Spleen (tissue), 11 donors: ENCODE measurements around the gene FBXL13. TPM values are rescaled to one million over a fixed set of nuclear protein-coding genes. Genes with fewer than 3 reads are reported as not detected.
A peak's percentile ranks its signal among the peaks of the same experiment; 100 is the strongest.
"Not testable (repeated sequence)": the region's sequence is repeated elsewhere in the genome, so short reads cannot be mapped to it uniquely, and the experiment has no call there.

Source experiments
- DNase-seq: peaks from one replicate; pipeline ENCODE4 v3.0.0-alpha.2; 2020
- H3K27ac ChIP-seq, 8 donors: fragments of 200-600 bp; sonication (generic) in 7 of 8; 1 replicate in 4 of 8; 2 replicates in 4 of 8; pipeline versions ENCODE4 v1.5.0 to v1.8.0; 2016 to 2021; ENCODE audit warnings: inconsistent platforms in 4 of 8, mild to moderate bottlenecking in 4 of 8, moderate library complexity in 1 of 8
- H3K27me3 ChIP-seq, 7 donors: fragments of 200-600 bp; sonication (generic) in 6 of 7; replicated peaks in 1 of 7; 1 replicate in 4 of 7; 2 replicates in 3 of 7; pipeline versions ENCODE4 v1.5.0 to v1.8.0; 2016 to 2021; ENCODE audit warnings: inconsistent platforms in 3 of 7, mild to moderate bottlenecking in 1 of 7
- H3K36me3 ChIP-seq, 6 donors: fragments of 200-600 bp; sonication (generic) in 5 of 6; 1 replicate in 4 of 6; 2 replicates in 2 of 6; pipeline versions ENCODE4 v1.5.0 to v1.8.0; 2016 to 2021; ENCODE audit warnings: inconsistent platforms in 2 of 6
- H3K4me1 ChIP-seq, 6 donors: fragments of 200-600 bp; sonication (generic) in 5 of 6; 1 replicate in 3 of 6; 2 replicates in 3 of 6; pipeline versions ENCODE4 v1.5.0 to v1.8.0; 2016 to 2021; ENCODE audit warnings: inconsistent platforms in 3 of 6
- H3K4me3 ChIP-seq, 8 donors: fragments of 200-600 bp; sonication (generic) in 7 of 8; 1 replicate in 4 of 8; 2 replicates in 4 of 8; pipeline versions ENCODE4 v1.5.0 to v1.8.0; 2016 to 2021; ENCODE audit warnings: inconsistent platforms in 4 of 8, mild to moderate bottlenecking in 4 of 8, moderate library complexity in 2 of 8
- H3K9me3 ChIP-seq, 8 donors: fragments of 200-600 bp; sonication (generic) in 7 of 8; 1 replicate in 4 of 8; 2 replicates in 4 of 8; pipeline versions ENCODE4 v1.5.0 to v1.8.0; 2016 to 2021; ENCODE audit warnings: inconsistent platforms in 4 of 8
- CTCF ChIP-seq, 11 experiments: fragments of 200-600 bp in 7 of 11; fragments of 450-650 bp in 4 of 11; sonication (generic) in 4 of 11; IDR thresholded peaks in 8 of 11; conservative IDR thresholded peaks in 3 of 11; 1 replicate in 7 of 11; 2 replicates in 4 of 11; pipeline versions ENCODE4 v1.4.0 to v1.8.0; 2016 to 2021; ENCODE audit warnings: antibody characterized with exemption in 11 of 11, inconsistent platforms in 4 of 11, mild to moderate bottlenecking in 1 of 11
- POLR2A ChIP-seq, 3 donors: fragments of 450-650 bp; IDR thresholded peaks; one replicate each; pipeline ENCODE4 v1.5.1; 2017; ENCODE audit warnings: antibody characterized with exemption in 3 of 3, mild to moderate bottlenecking in 1 of 3
- POLR2AphosphoS5 ChIP-seq, 3 donors: sonication (generic); formaldehyde crosslinking; IDR thresholded peaks; one replicate each; pipeline ENCODE4 v1.5.1; 2017; ENCODE audit warnings: antibody characterized with exemption in 3 of 3
- WGBS, 5 donors: extraction: QIAGEN DNeasy Blood & Tissue Kit in 3 of 5; methylation state at CpG; one replicate each; pipeline versions ENCODE4 v1.1.5 to v1.1.7; 2013 to 2018; 5-methylcytosine and 5-hydroxymethylcytosine counted together
- intact Hi-C: fragments of 100-400 bp; cut with DNase I; formaldehyde crosslinking; loops from one replicate; pipeline ENCODE4 v1.15.0; 2023; ENCODE audit warnings: low total_unique reads
- polyA plus RNA-seq, 3 donors: library from polyadenylated mRNA; stranded (reverse); fragments of 200-250 nt; gene quantifications; one replicate each; pipeline ENCODE4 v1.2.1, GENCODE V29; 2013
- total RNA-seq, 7 donors: library from RNA; depleted of rRNA in 3 of 7; stranded (reverse); fragments of >200 nt in 3 of 7; fragmentation: NEBNext Ultra II Directional in 4 of 7; extraction: Animal tissue kit (Norgen Biotek cat#: 25700) in 4 of 7; gene quantifications; one replicate each; pipeline versions ENCODE4 v1.1.0 to v1.2.1, GENCODE V29; 2016 to 2021
- donor health status: healthy with polysubstance abuse.
- donor health status: DM: no; HTN: no; CAD: no; lungs with moderate emphysema.
- donor health status: DM: no; HTN: no; CAD: no.
- donor health status: Bipolar disorder and iron deficiency.
- donor health status: healthy.
- donor health status: DM: no; HTN: no; CAD: no.
- donor health status: DM: yes; HTN: yes; CAD: no.

FBXL13 gene
- total and polyA plus RNA-seq, 10 donors = 0.09 to 6.6 (median 2.3) TPM

DNA sequence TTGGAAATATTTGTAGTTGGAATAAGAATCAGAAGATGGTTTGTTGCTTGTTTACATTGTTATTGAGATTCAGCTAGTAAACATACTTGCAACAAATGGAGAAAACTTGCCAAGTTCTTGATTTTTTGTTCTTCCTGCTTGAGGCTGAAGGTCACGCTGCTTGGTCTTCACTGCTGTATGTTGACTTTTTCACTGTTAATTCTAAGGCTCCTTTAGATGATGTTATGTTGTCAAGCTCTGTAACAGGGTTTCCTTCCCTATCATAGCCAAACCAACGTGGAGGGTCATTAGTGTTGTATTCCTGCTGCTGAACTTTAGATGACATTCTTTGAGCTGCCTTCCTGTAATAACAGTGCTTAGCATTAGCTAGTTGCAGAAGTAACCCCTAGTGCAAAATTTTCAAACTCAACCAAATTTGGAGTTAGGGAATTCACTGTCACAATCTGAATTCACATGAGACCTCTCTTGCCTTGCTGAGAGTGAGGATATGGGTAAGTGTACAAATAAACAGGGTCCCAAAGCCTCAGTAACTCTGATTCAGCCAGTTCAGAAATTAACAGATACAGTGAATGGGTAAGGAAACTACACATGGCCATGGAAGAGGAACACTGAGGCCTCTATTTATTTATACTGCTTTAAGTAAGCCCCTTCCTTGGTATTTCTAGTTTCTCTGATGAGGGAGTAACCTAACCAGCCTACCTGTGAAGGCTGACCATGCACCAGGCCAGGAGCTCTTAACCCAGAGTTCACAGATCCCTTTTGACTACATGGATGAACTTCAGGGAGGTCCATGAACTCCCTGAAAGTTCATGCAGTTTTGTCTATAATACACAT lies 261.2 kb downstream of the FBXL13 start:
- 38 to 57% (median 51%) methylated on average over 2 of the region's 2 CpGs for WGBS, 5 donors

DNA sequence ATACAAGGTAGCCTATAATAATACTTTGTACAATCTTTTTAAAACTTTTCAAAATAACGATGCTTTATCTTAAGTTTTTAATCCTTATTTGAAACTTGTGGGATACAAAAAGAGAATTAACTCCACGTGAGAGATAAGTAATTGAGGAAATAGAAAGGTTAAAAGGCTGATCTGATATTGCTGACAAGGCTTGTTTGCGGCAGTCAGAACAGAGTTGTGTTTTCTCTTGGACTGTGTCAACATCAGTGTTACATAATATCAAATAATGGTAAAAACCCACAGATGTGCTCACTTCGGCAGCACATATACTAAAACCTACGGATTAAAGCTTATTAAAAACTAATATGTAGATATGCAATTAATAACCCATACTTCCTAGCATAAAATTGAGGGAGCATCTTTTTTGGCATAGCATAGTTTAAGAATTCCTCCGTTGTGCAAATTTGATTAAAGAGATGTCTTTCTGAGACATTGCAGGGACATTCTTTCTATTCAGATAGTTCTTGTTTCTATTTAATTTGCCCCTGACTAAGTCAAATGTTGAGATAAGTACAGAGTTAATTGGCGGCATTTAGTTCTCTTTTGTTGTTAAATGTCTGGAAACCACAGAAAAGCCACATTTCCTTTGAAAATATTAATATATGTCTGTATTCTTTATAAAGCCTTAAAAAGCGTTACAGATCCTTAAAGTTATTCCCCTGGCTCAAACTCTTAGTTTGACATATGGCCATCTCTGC lies 262.5 kb downstream of the FBXL13 start:
- 25 to 41% (median 28%) methylated on average over 8 of the region's 8 CpGs for WGBS, 5 donors
- Histone ChIP-seq H3K4me3 (no peak overlapping the region), H3K27ac (peak overlapping the region in 4 of 8 donors; percentile 9 to 43 (median 30)), H3K36me3 (peaks cover 0 to 27% (median 3%) of the 10 kb centered on the region in 6 donors), H3K27me3 (no peaks in the 10 kb centered on the region), H3K9me3 (no peaks in the 10 kb centered on the region), H3K4me1 (peaks cover 0 to 24% (median 6%) of the 10 kb centered on the region in 6 donors)
- intact Hi-C loops = no loop called here
- DNase-seq = no peak
- no peak for TF ChIP-seq POLR2A (IDR thresholded peaks at IDR 0.05)
- no peak for TF ChIP-seq POLR2AphosphoS5 (IDR thresholded peaks at IDR 0.05)

More for the DNA sequence above, 261.2 kb downstream of the FBXL13 start:
- peaks cover 0 to 24% (median 6%) of the 10 kb centered on the region in 6 donors for H3K4me1 ChIP-seq
- H3K27me3 ChIP-seq = no peaks in the 10 kb centered on the region
- no peak for DNase-seq
- intact Hi-C loops = no loop called here
- H3K36me3 ChIP-seq = peaks cover 0 to 23% (median 3%) of the 10 kb centered on the region in 6 donors
- no peaks in the 10 kb centered on the region for H3K9me3 ChIP-seq
- TF ChIP-seq POLR2AphosphoS5 (IDR thresholded peaks at IDR 0.05) = no peak
- peak overlapping the region in 5 of 8 donors; percentile 9 to 43 (median 29) for H3K27ac ChIP-seq
- no peak overlapping the region for H3K4me3 ChIP-seq

DNA sequence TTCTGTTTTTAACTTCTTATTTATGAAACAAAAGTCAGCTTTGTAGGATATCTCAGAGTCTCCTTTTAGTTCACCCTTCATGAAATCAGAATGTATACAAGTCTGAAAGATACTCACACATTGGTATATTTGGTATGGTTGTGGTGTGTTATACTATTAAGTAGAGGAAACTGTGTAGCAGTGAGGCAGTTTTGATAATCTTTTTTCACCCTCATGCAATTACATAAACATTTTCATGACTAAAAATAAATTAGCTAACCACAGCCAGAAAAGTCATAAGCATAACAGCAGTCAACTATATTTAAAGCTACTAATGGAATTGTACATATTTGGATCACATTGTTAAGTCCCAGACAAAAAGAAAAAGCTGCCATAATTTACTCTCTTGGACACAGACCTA lies 263.7 kb downstream of the FBXL13 start:
- Histone ChIP-seq H3K27me3 (no peaks in the 10 kb centered on the region), H3K9me3 (no peaks in the 10 kb centered on the region), H3K27ac (no peak overlapping the region), H3K36me3 (peaks cover 0 to 27% (median 3%) of the 10 kb centered on the region in 6 donors), H3K4me3 (no peak overlapping the region), H3K4me1 (peaks cover 0 to 24% (median 6%) of the 10 kb centered on the region in 6 donors)
- no peak for DNase-seq
- intact Hi-C loops = no loop called here
- TF ChIP-seq CTCF (IDR thresholded peaks at IDR 0.05 in 8 of 11, conservative IDR thresholded peaks at IDR 0.05 in 3 of 11) (no peak), POLR2AphosphoS5 (IDR thresholded peaks at IDR 0.05) (no peak), POLR2A (IDR thresholded peaks at IDR 0.05) (no peak)

- H3K36me3 ChIP-seq = peaks cover 0 to 27% (median 3%) of the 10 kb centered on the region in 6 donors
- H3K4me3 ChIP-seq = no peak overlapping the region
- peaks cover 0 to 10% (median 0%) of the 10 kb centered on the region in 6 donors for H3K4me1 ChIP-seq
- no peak for DNase-seq
- intact Hi-C loops = no loop called here
- H3K27me3 ChIP-seq = no peaks in the 10 kb centered on the region
- H3K9me3 ChIP-seq = peaks cover 0 to 3% (median 0%) of the 10 kb centered on the region in 8 donors
- no peak overlapping the region for H3K27ac ChIP-seq
- WGBS, 5 donors = 82 to 92% (median 82%) methylated on average over 7 of the region's 7 CpGs
- no peak for TF ChIP-seq CTCF (IDR thresholded peaks at IDR 0.05 in 8 of 11, conservative IDR thresholded peaks at IDR 0.05 in 3 of 11)
These were observed 268.0 kb downstream of the FBXL13 start for GRCh38 chr7:102806613-102807012.

DNA sequence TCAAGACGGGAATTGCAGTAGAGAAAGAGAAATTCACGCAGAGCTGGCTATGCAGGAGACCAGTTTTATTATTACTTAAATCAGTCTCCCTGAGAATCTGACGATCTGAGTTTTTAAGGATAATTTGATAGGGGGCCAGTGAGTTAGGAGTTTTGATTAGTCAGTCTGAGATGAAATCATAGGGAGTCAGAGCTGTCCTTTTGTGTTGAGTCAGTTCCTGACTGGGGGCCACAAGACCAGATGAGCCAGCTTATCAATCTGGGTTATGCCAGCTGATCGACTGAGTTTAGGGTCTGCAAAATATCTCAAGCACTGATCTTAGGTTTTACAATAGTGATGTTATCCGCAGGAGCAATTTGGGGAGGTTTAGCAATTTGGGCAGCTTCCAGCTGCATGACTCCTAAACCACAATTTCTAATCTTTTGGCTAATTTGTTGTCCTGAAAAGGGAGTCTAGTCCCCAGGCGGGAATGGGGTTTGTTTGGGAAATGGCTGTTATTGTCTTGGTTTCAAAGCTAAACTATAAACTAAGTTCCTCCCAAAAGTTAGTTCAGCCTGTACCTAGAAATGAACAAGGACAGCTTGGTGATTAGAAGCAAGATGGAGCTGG lies 278.5 kb downstream of the FBXL13 start:
- H3K4me3 ChIP-seq, DNase-seq, H3K9me3 ChIP-seq, H3K4me1 ChIP-seq, H3K27me3 ChIP-seq, H3K27ac ChIP-seq, intact Hi-C loops, H3K36me3 ChIP-seq: not testable (repeated sequence)
- WGBS, 5 donors = 81 to 100% (median 95%) methylated on average over 3 to 5 of the region's 6 CpGs

DNA sequence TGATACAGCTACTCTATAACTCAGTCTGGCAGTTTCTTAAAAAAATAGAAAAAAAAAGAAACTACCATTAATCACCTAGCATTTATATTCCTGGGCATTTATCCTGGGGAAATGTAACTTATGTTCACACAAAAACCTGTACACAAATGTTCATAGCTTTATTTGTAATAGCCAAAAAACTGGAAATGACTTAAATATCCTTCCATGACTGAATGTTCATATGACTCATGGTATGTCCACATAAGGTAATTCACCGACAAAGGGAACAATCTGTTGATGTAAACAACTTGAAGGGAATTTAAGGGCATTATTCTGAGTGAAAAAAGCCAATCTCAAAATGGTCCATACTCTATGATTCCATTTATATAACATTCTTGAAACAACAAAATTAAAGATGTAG lies 280.0 kb downstream of the FBXL13 start:
- H3K4me3 ChIP-seq, DNase-seq, H3K4me1 ChIP-seq, intact Hi-C loops, H3K27ac ChIP-seq, H3K9me3 ChIP-seq, H3K27me3 ChIP-seq, H3K36me3 ChIP-seq: not testable (repeated sequence)
- WGBS, 5 donors = 93 to 100% (median 97%) methylated on average over 1 of the region's 1 CpG

DNA sequence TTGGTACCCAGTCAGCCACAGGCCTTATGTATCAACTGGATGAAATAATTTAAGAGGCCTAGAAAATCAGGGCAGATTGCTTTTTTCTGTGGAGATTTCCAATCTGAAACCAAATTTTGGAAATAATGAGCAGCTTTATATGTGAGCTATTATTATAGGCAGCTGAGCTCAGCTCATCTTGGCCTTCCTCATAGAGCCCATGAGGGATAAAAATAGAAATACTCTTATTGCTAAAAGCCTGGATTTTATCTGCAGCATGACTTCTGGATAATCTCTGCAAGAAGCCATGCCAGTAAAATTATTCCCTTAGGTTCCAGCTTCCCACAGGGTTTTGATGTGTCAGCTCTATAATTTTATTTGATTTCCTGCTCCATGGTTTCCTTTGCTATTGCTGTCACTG lies 282.8 kb downstream of the FBXL13 start:
- H3K27ac ChIP-seq, H3K4me3 ChIP-seq, H3K9me3 ChIP-seq, intact Hi-C loops, DNase-seq, H3K27me3 ChIP-seq, H3K4me1 ChIP-seq: not testable (repeated sequence)
- peaks cover 0 to 18% (median 3%) of the 10 kb centered on the region in 6 donors for H3K36me3 ChIP-seq

GRCh38 chr7:102791367-102791766 lies 283.2 kb downstream of the FBXL13 start:
- 76 to 85% (median 82%) methylated on average over 5 of the region's 5 CpGs for WGBS, 5 donors
- H3K4me3 ChIP-seq, intact Hi-C loops, DNase-seq, H3K27ac ChIP-seq, H3K27me3 ChIP-seq, H3K9me3 ChIP-seq, H3K4me1 ChIP-seq: not testable (repeated sequence)
- peaks cover 0 to 18% (median 3%) of the 10 kb centered on the region in 6 donors for H3K36me3 ChIP-seq
